CD4-positive, alpha-beta T cell (primary cell): ENCODE results near the gene CTR9. TPM values are rescaled to one million over a fixed set of nuclear protein-coding genes. Genes with fewer than 3 reads are reported as not detected.
"Not testable (repeated sequence)": the region's sequence is repeated elsewhere in the genome, so short reads cannot be mapped to it uniquely, and the experiment has no call there.

Source experiments
- ATAC-seq: fragments of 200-7000 bp; cut with Tn5 transposase; one replicate; pipeline ENCODE4 v1.10.0; 2022; ENCODE audit warnings: mild to moderate bottlenecking; ENCODE audit not compliant: poor library complexity
- CTCF ChIA-PET: fragments of 350-600 bp; sonication (Branson Sonifier 250); formaldehyde crosslinking; loops from one replicate; lab custom pipeline; 2021; ENCODE audit warnings: antibody characterized with exemption, inconsistent platforms; lab: Charles Lee
- POLR2A ChIA-PET: fragments of 350-600 bp; sonication (Branson Sonifier 250); formaldehyde crosslinking; loops from one replicate; lab custom pipeline; 2021; ENCODE audit warnings: antibody characterized with exemption, inconsistent platforms; lab: Charles Lee
- DNase-seq, 14 experiments: peaks; one replicate each; pipeline ENCODE4 v3.0.0-alpha.2; 2013 to 2020; ENCODE audit warnings: mixed read lengths in 2 of 14
- H3K27ac ChIP-seq, 2 donors: one replicate each; pipeline versions ENCODE4 v1.5.1 to v1.7.0; 2013; ENCODE audit warnings: low read length in 2 of 2, low read depth in 1 of 2, mild to moderate bottlenecking in 1 of 2
- H3K27me3 ChIP-seq, 2 experiments: 1 replicate in 1 of 2; 2 replicates in 1 of 2; pipeline versions ENCODE4 v1.6.1 to v1.7.0; 2013; ENCODE audit warnings: low read length in 2 of 2, control low read depth in 1 of 2, mild to moderate bottlenecking in 1 of 2, moderate library complexity in 1 of 2; ENCODE audit not compliant: insufficient read depth in 2 of 2, control insufficient read depth in 1 of 2
- H3K36me3 ChIP-seq: one replicate; pipeline ENCODE4 v1.6.1; 2013; ENCODE audit warnings: low read length, control low read depth; ENCODE audit not compliant: insufficient read depth
- H3K4me1 ChIP-seq: one replicate; pipeline ENCODE4 v1.6.1; 2013; ENCODE audit warnings: low read length, control low read depth; ENCODE audit not compliant: insufficient read depth
- H3K4me3 ChIP-seq: one replicate; pipeline ENCODE4 v1.5.1; 2013; ENCODE audit warnings: mild to moderate bottlenecking, low read length, moderate library complexity
- H3K9me3 ChIP-seq, 2 experiments: 1 replicate in 1 of 2; 2 replicates in 1 of 2; pipeline versions ENCODE4 v1.6.1 to v1.7.0; 2013; ENCODE audit warnings: low read length in 2 of 2, mild to moderate bottlenecking in 2 of 2, control low read depth in 1 of 2, moderate library complexity in 1 of 2; ENCODE audit not compliant: control insufficient read depth in 1 of 2, insufficient read depth in 1 of 2
- H3K27ac Mint-ChIP-seq: one replicate; pipeline ENCODE4 v1.8.0; 2020; ENCODE audit warnings: mixed read lengths
- H3K27me3 Mint-ChIP-seq: one replicate; pipeline ENCODE4 v1.8.0; 2021; ENCODE audit warnings: mixed read lengths
- H3K36me3 Mint-ChIP-seq: one replicate; pipeline ENCODE4 v1.8.0; 2021; ENCODE audit warnings: low read depth, mixed read lengths
- H3K4me1 Mint-ChIP-seq: one replicate; pipeline ENCODE4 v1.8.0; 2021; ENCODE audit warnings: low read depth, mixed read lengths
- H3K4me3 Mint-ChIP-seq: one replicate; pipeline ENCODE4 v1.8.0; 2020; ENCODE audit warnings: mild to moderate bottlenecking, mixed read lengths
- H3K9me3 Mint-ChIP-seq: one replicate; pipeline ENCODE4 v1.8.0; 2020; ENCODE audit warnings: mixed read lengths
- CTCF ChIP-seq: fragments of 200-600 bp; IDR thresholded peaks from one replicate; pipeline ENCODE4 v1.8.0; 2022; ENCODE audit warnings: antibody characterized with exemption, mild to moderate bottlenecking
- intact Hi-C, 2 experiments: fragments of 100-400 bp; cut with DNase I in 1 of 2; cut with micrococcal nuclease in 1 of 2; formaldehyde crosslinking; loops; one replicate each; pipeline versions ENCODE4 v1.15.1 to v1.9.0; 2023 to 2025; cut with DNase I, micrococcal nuclease
- total RNA-seq, 174 experiments: library from RNA in 2 of 174; stranded (reverse) in 2 of 174; gene quantifications; one replicate each; pipeline ENCODE4 v1.2.3 and lab custom pipeline; 2021 to 2026

Gene CTR9
- total RNA-seq, 2 experiments from 2014 or later, result 34.0 to 34.7 TPM

- no peaks in the 10 kb centered on the region for H3K9me3 Mint-ChIP-seq
- no peaks in the 10 kb centered on the region for H3K27me3 Mint-ChIP-seq
- Histone ChIP-seq H3K36me3 (peaks cover 26% of the 10 kb centered on the region), H3K4me3 (peak overlapping the region; percentile 86), H3K27me3 (no peaks in the 10 kb centered on the region), H3K27ac (peak overlapping the region; percentile 95 to 99), H3K4me1 (peaks cover 27% of the 10 kb centered on the region), H3K9me3 (no peaks in the 10 kb centered on the region)
- peak; percentile 8 for ATAC-seq
- peak overlapping the region; percentile 99 for H3K4me3 Mint-ChIP-seq
- ChIA-PET CTCF (interaction anchor here (0.6 to 3.7 kb wide), 11 partner anchors 9 to 1844 kb away, joined by 3 to 25 read pairs (median 3); partner anchors contain the start of genes RNF141 and ZBED5), POLR2A (interaction anchor here (0.7 to 4.5 kb wide), 56 partner anchors 9 to 1494 kb away, joined by 3 to 478 read pairs (median 6); partner anchors contain the start of genes AMPD3, CTR9, RNF141 and USP47)
- TF ChIP-seq CTCF, result no peak
- peaks cover 46% of the 10 kb centered on the region for H3K36me3 Mint-ChIP-seq
- peak in 10 of 14 experiments; percentile 17 to 60 (median 38) for DNase-seq
- H3K4me1 Mint-ChIP-seq, result peaks cover 51% of the 10 kb centered on the region
- intact Hi-C loops, result loop anchor here (1.0 to 5.0 kb wide), 6 partner anchors 15 to 1497 kb away; partner anchors contain the start of genes TMEM41B (in 1 of the 2), USP47 (in 1 of the 2) and ZBED5 (in 1 of the 2)
- H3K27ac Mint-ChIP-seq, result peak overlapping the region; percentile 100
Measured at GRCh38 chr11:10809373-10810160, 58.5 kb downstream of the CTR9 start.

GRCh38 chr11:10813945-10814344, 62.9 kb downstream of the CTR9 start:
- DNase-seq (no peak), ATAC-seq (no peak)
- peaks cover 13% of the 10 kb centered on the region for H3K4me1 Mint-ChIP-seq
- Histone ChIP-seq H3K4me3 (no peak overlapping the region), H3K4me1 (peaks cover 5% of the 10 kb centered on the region), H3K27me3 (no peaks in the 10 kb centered on the region), H3K9me3 (no peaks in the 10 kb centered on the region), H3K27ac (no peak overlapping the region), H3K36me3 (no peaks in the 10 kb centered on the region)
- CTCF ChIA-PET, result interaction anchor here (0.6 to 2.4 kb wide), 2 partner anchors 22 to 77 kb away, joined by 5 to 7 read pairs; no protein-coding TSS in a partner anchor
- H3K27ac Mint-ChIP-seq, result no peak overlapping the region
- intact Hi-C loops, result no loop called here
- H3K36me3 Mint-ChIP-seq, result peaks cover 3% of the 10 kb centered on the region
- no peaks in the 10 kb centered on the region for H3K27me3 Mint-ChIP-seq
- POLR2A ChIA-PET, result interaction anchor here (0.6 kb wide), 1 partner anchor 44 kb away, joined by 3 read pairs; the partner anchor contains the start of gene ZBED5
- no peak for TF ChIP-seq CTCF
- H3K4me3 Mint-ChIP-seq, result no peak overlapping the region
- no peaks in the 10 kb centered on the region for H3K9me3 Mint-ChIP-seq

GRCh38 chr11:10818594-10818993, 67.5 kb downstream of the CTR9 start:
- H3K36me3 Mint-ChIP-seq, result peaks cover 5% of the 10 kb centered on the region
- DNase-seq (no peak), ATAC-seq (no peak)
- ChIA-PET CTCF (no interaction called here), POLR2A (interaction anchor here (5.2 kb wide), 1 partner anchor 10 kb away, joined by 27 read pairs; the partner anchor contains the start of gene EIF4G2)
- H3K9me3 Mint-ChIP-seq, result no peaks in the 10 kb centered on the region
- H3K36me3 ChIP-seq, result no peaks in the 10 kb centered on the region
- no peak overlapping the region for H3K27ac Mint-ChIP-seq
- no peak overlapping the region for H3K4me3 Mint-ChIP-seq
- no peaks in the 10 kb centered on the region for H3K4me1 Mint-ChIP-seq
- no peaks in the 10 kb centered on the region for H3K27me3 Mint-ChIP-seq
- H3K27me3 ChIP-seq, result no peaks in the 10 kb centered on the region
- H3K9me3 ChIP-seq, result no peaks in the 10 kb centered on the region
- no peak overlapping the region for H3K27ac ChIP-seq
- H3K4me3 ChIP-seq, result no peak overlapping the region
- intact Hi-C loops, result no loop called here
- no peaks in the 10 kb centered on the region for H3K4me1 ChIP-seq
- TF ChIP-seq CTCF, result no peak

GRCh38 chr11:10822491-10822890, 71.4 kb downstream of the CTR9 start:
- H3K4me1 Mint-ChIP-seq, intact Hi-C loops, H3K36me3 ChIP-seq, POLR2A ChIA-PET, H3K27ac Mint-ChIP-seq, H3K9me3 Mint-ChIP-seq, H3K27ac ChIP-seq, H3K27me3 ChIP-seq, H3K4me3 ChIP-seq, H3K4me3 Mint-ChIP-seq, DNase-seq, ATAC-seq, H3K9me3 ChIP-seq, H3K4me1 ChIP-seq, H3K27me3 Mint-ChIP-seq: not testable (repeated sequence)
- CTCF ChIA-PET, result interaction anchor here (0.6 kb wide), 1 partner anchor 14 kb away, joined by 3 read pairs; no protein-coding TSS in a partner anchor
- peaks cover 11% of the 10 kb centered on the region for H3K36me3 Mint-ChIP-seq
